Stomach (tissue), 9 donors: Measurements from ENCODE around the gene CYP4F8. TPM values are rescaled to one million over a fixed set of nuclear protein-coding genes. Genes with fewer than 3 reads are reported as not detected.

Experiments
- DNase-seq, 2 donors: peaks; one replicate each; pipeline versions ENCODE4 v3.0.0 to v3.0.0-alpha.2; 2013 to 2019
- H3K27ac ChIP-seq, 5 donors: fragments of 200-600 bp in 4 of 5; sonication (generic) in 4 of 5; one replicate each; pipeline ENCODE4 v1.5.1; 2013 to 2019; ENCODE audit warnings: mild to moderate bottlenecking in 1 of 5, moderate library complexity in 1 of 5
- H3K27me3 ChIP-seq, 3 donors: fragments of 200-600 bp; sonication (generic); one replicate each; pipeline ENCODE4 v1.5.1; 2017 to 2019; ENCODE audit warnings: mixed run types in 1 of 3
- H3K36me3 ChIP-seq, 4 donors: fragments of 200-600 bp; sonication (generic); 1 replicate in 3 of 4; 2 replicates in 1 of 4; pipeline ENCODE4 v1.5.1; 2016 to 2019
- H3K4me1 ChIP-seq, 4 donors: fragments of 200-600 bp; sonication (generic); one replicate each; pipeline ENCODE4 v1.5.1; 2016 to 2019
- H3K4me3 ChIP-seq, 4 donors: fragments of 200-600 bp; sonication (generic) in 3 of 4; one replicate each; pipeline ENCODE4 v1.5.1; 2016 to 2019; ENCODE audit warnings: mild to moderate bottlenecking in 1 of 4
- H3K9me3 ChIP-seq, 4 donors: fragments of 200-600 bp; sonication (generic); one replicate each; pipeline ENCODE4 v1.5.1; 2016 to 2019
- EP300 ChIP-seq: sonication (generic); formaldehyde crosslinking; IDR thresholded peaks from one replicate; pipeline ENCODE4 v1.6.1; 2017; ENCODE audit warnings: antibody characterized with exemption
- POLR2A ChIP-seq, 4 donors: fragments of 450-650 bp; IDR thresholded peaks; one replicate each; pipeline ENCODE4 v1.6.1; 2016; ENCODE audit warnings: antibody characterized with exemption in 4 of 4, control low read depth in 2 of 4, mild to moderate bottlenecking in 1 of 4, moderate library complexity in 1 of 4
- POLR2AphosphoS5 ChIP-seq, 3 donors: sonication (generic); formaldehyde crosslinking; IDR thresholded peaks; one replicate each; pipeline ENCODE4 v1.6.1; 2016; ENCODE audit warnings: antibody characterized with exemption in 3 of 3
- WGBS, 5 donors: extraction: QIAGEN DNeasy Blood & Tissue Kit in 3 of 5; methylation state at CpG; one replicate each; pipeline versions ENCODE4 v1.1.5 to v1.1.7; 2013 to 2018; 5-methylcytosine and 5-hydroxymethylcytosine counted together
- intact Hi-C: fragments of 100-400 bp; cut with DNase I; formaldehyde crosslinking; loops from one replicate; pipeline ENCODE4 v1.15.1; 2023; ENCODE audit warnings: low total_unique reads
- polyA plus RNA-seq, 3 donors: library from polyadenylated mRNA; stranded (reverse); fragments of 200-250 nt; gene quantifications; one replicate each; pipeline ENCODE4 v1.2.3, GENCODE V29; 2013
- total RNA-seq, 5 donors: library from RNA; depleted of rRNA; stranded (reverse); fragments of >200 nt; gene quantifications; one replicate each; pipeline versions ENCODE4 v1.1.0 to v1.2.3, GENCODE V29; 2014 to 2016
- TF ChIP-seq, protein P1 (sequence below), 7 experiments: fragments of 450-650 bp in 4 of 7; fragments of 200-600 bp in 3 of 7; sonication (generic) in 3 of 7; IDR thresholded peaks; one replicate each; pipeline ENCODE4 v1.5.1; 2016 to 2019; ENCODE audit warnings: antibody characterized with exemption in 7 of 7, control low read depth in 2 of 7, mild to moderate bottlenecking in 1 of 7
- donor health status: healthy with polysubstance abuse.
- donor health status: Bipolar disorder and iron deficiency.
- donor health status: healthy.

Gene CYP4F8
- total and polyA plus RNA-seq, 8 donors, result not detected

GRCh38 chr19:15622991-15623390 lies 8.0 kb downstream of the CYP4F8 start:
- H3K36me3 ChIP-seq, result no peaks in the 10 kb centered on the region
- H3K9me3 ChIP-seq, result no peaks in the 10 kb centered on the region
- H3K4me3 ChIP-seq, result no peak overlapping the region
- DNase-seq, result peak in 1 of 2 donors; percentile 22
- intact Hi-C loops, result loop anchor here (5.0 to 10.0 kb wide), 2 partner anchors 249 to 562 kb away; partner anchors contain the start of gene FAM32A
- no peak overlapping the region for H3K27ac ChIP-seq
- WGBS, 5 donors, result 61 to 68% (median 66%) methylated on average over 10 to 11 of the region's 11 CpGs
- no peaks in the 10 kb centered on the region for H3K4me1 ChIP-seq
- H3K27me3 ChIP-seq, result peaks cover 0 to 55% (median 10%) of the 10 kb centered on the region in 3 donors
- no peak for TF ChIP-seq POLR2A (IDR thresholded peaks at IDR 0.05)
- TF ChIP-seq, protein P1, sequence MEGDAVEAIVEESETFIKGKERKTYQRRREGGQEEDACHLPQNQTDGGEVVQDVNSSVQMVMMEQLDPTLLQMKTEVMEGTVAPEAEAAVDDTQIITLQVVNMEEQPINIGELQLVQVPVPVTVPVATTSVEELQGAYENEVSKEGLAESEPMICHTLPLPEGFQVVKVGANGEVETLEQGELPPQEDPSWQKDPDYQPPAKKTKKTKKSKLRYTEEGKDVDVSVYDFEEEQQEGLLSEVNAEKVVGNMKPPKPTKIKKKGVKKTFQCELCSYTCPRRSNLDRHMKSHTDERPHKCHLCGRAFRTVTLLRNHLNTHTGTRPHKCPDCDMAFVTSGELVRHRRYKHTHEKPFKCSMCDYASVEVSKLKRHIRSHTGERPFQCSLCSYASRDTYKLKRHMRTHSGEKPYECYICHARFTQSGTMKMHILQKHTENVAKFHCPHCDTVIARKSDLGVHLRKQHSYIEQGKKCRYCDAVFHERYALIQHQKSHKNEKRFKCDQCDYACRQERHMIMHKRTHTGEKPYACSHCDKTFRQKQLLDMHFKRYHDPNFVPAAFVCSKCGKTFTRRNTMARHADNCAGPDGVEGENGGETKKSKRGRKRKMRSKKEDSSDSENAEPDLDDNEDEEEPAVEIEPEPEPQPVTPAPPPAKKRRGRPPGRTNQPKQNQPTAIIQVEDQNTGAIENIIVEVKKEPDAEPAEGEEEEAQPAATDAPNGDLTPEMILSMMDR (IDR thresholded peaks at IDR 0.05), result no peak
- TF ChIP-seq EP300, result no peak

GRCh38 chr19:15623711-15624318 lies 8.8 kb downstream of the CYP4F8 start:
- H3K36me3 ChIP-seq, result no peaks in the 10 kb centered on the region
- H3K27me3 ChIP-seq, result peaks cover 0 to 55% (median 11%) of the 10 kb centered on the region in 3 donors
- H3K4me1 ChIP-seq, result peaks cover 0 to 1% (median under 1%) of the 10 kb centered on the region in 4 donors
- TF ChIP-seq POLR2AphosphoS5 (IDR thresholded peaks at IDR 0.05), result no peak
- TF ChIP-seq, protein P1 (IDR thresholded peaks at IDR 0.05), result no peak
- TF ChIP-seq POLR2A (IDR thresholded peaks at IDR 0.05), result no peak
- no peak for TF ChIP-seq EP300
- no peak overlapping the region for H3K27ac ChIP-seq
- H3K9me3 ChIP-seq, result no peaks in the 10 kb centered on the region
- intact Hi-C loops, result loop anchor here (5.0 to 10.0 kb wide), 2 partner anchors 248 to 561 kb away; partner anchors contain the start of gene FAM32A
- DNase-seq, result peak in 1 of 2 donors; percentile 39
- no peak overlapping the region for H3K4me3 ChIP-seq
- 7 to 12% (median 11%) methylated on average over 9 of the region's 9 CpGs for WGBS, 5 donors

DNA sequence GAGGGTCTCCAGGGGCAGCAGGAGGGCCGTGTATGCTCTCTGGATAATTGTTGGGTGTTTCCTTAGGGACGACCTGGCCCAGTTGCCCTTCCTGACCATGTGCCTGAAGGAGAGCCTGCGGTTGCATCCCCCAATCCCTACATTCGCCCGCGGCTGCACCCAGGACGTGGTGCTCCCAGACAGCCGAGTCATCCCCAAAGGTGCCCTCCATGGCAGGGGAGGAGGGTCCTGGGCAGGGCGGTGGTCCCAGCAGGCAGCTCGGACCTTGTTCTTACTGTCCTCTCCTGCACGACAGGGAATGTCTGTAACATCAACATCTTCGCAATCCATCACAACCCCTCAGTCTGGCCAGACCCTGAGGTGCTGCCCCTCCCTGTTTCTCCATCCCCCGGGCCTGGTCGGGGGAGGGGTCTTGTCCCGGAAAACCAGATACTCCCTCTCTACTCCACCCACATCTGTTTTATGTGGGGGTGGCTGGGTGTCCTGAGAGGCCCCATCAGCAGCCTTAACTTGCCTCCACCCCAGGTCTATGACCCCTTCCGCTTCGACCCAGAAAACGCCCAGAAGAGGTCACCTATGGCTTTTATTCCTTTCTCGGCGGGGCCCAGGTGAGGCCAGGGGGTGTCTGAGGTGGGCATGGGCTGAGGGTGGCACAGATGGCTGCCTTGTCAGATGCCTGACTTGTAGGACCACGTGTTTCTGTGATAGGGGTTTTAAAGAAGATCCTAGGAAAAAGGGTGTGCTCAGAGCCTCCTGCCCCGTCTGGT lies 13.4 kb downstream of the CYP4F8 start:
- no peaks in the 10 kb centered on the region for H3K36me3 ChIP-seq
- peaks cover 0 to 8% (median 4%) of the 10 kb centered on the region in 4 donors for H3K4me1 ChIP-seq
- peaks cover 0 to 42% (median 13%) of the 10 kb centered on the region in 3 donors for H3K27me3 ChIP-seq
- H3K9me3 ChIP-seq, result no peaks in the 10 kb centered on the region
- H3K4me3 ChIP-seq, result no peak overlapping the region
- intact Hi-C loops, result loop anchor here (10.0 kb wide), 1 partner anchor 556 kb away; the partner anchor contains the start of gene FAM32A
- 51 to 61% (median 56%) methylated on average over 22 of the region's 22 CpGs for WGBS, 5 donors
- TF ChIP-seq POLR2AphosphoS5 (IDR thresholded peaks at IDR 0.05) (no peak), EP300 (no peak), POLR2A (IDR thresholded peaks at IDR 0.05) (no peak)
- TF ChIP-seq, protein P1 (IDR thresholded peaks at IDR 0.05), result no peak
- DNase-seq, result no peak
- no peak overlapping the region for H3K27ac ChIP-seq

DNA sequence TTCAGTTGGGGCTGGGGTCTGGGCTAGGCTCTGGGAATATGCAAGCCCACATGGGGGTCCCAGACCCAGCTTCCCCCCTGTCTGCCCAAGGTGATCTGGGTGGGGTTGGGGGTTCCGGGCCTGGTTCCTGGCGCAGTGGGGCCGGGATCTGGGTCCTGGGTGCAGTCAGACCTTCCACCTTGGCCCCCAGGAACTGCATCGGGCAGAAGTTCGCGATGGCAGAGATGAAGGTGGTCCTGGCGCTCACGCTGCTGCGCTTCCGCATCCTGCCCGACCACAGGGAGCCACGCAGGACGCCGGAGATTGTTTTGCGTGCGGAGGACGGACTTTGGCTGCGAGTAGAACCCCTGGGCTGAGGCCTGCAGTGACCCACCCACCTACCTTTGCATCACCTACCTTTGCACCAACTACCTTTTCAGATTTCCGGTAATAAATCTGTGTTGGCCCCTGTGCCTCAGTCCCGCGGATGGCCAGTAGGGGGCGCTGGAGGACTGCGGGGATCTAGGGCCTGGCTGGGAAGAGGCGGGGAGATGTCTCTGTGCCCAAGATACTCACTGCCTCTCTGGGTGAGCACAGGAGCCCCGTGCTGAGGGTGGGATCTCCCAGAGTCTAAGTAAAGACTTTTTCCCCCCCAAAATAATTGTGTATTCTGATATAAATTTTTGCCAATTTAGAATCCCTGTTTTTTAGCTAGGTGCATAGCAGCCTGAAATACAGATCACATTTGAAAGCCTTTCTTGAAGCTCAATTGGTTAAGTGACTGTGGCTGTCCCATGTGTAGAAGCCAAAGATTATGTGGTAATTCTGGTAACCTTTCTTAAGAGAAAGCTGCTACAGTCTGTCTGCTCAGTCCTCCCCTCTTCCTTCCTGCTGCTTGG lies 14.2 kb downstream of the CYP4F8 start:
- 0 to 17% (median 9%) methylated on average over 12 to 25 of the region's 25 CpGs for WGBS, 5 donors
- H3K36me3 ChIP-seq, result no peaks in the 10 kb centered on the region
- TF ChIP-seq POLR2A (IDR thresholded peaks at IDR 0.05), result no peak
- TF ChIP-seq, protein P1 (IDR thresholded peaks at IDR 0.05), result peak in 6 of 7 experiments; percentile 87 to 97 (median 94)
- TF ChIP-seq POLR2AphosphoS5 (IDR thresholded peaks at IDR 0.05), result peak in 1 of 3 donors; percentile 33
- TF ChIP-seq EP300, result no peak
- peaks cover 0 to 8% (median 4%) of the 10 kb centered on the region in 4 donors for H3K4me1 ChIP-seq
- intact Hi-C loops, result loop anchor here (10.0 kb wide), 1 partner anchor 556 kb away; the partner anchor contains the start of gene FAM32A
- H3K4me3 ChIP-seq, result no peak overlapping the region
- H3K27me3 ChIP-seq, result peaks cover 0 to 34% (median 8%) of the 10 kb centered on the region in 3 donors
- H3K9me3 ChIP-seq, result no peaks in the 10 kb centered on the region
- DNase-seq, result peak; percentile 89 to 90
- no peak overlapping the region for H3K27ac ChIP-seq
